Loucy (cell line): ENCODE measurements around the gene MYH14.

Experiments used
- H2AFZ ChIP-seq: fragments of 200-600 bp; sonication (generic); 2 replicates; pipeline ENCODE4 v1.6.0; 2016; ENCODE audit warnings: antibody characterized with exemption, mild to moderate bottlenecking, low read length, moderate library complexity
- H3F3A ChIP-seq: fragments of 200-600 bp; 2 replicates; pipeline ENCODE4 v1.6.0; 2016; ENCODE audit warnings: antibody characterized with exemption, low read depth, mild to moderate bottlenecking
- H3K27me3 ChIP-seq: fragments of 200-600 bp; sonication (generic); 2 replicates; pipeline ENCODE4 v1.6.1; 2014; ENCODE audit warnings: low read length, mild to moderate bottlenecking; ENCODE audit not compliant: insufficient read depth, poor library complexity, severe bottlenecking
- H3K36me3 ChIP-seq: fragments of 200-600 bp; sonication (generic); 2 replicates; pipeline ENCODE4 v1.6.1; 2016; ENCODE audit warnings: low read length; ENCODE audit not compliant: insufficient read depth
- H3K4me1 ChIP-seq: fragments of 200-600 bp; sonication (generic); 2 replicates; pipeline ENCODE4 v1.5.1; 2014; ENCODE audit warnings: low read length, mild to moderate bottlenecking; ENCODE audit not compliant: insufficient read depth, poor library complexity, severe bottlenecking
- H3K4me2 ChIP-seq: fragments of 200-600 bp; sonication (generic); 2 replicates; pipeline ENCODE4 v1.6.0; 2014; ENCODE audit warnings: antibody characterized with exemption, low read length, low read depth, mild to moderate bottlenecking; ENCODE audit not compliant: poor library complexity, severe bottlenecking
- H3K4me3 ChIP-seq: fragments of 200-600 bp; sonication (generic); 2 replicates; pipeline ENCODE4 v1.5.1; 2014; ENCODE audit warnings: low read length, mild to moderate bottlenecking, mixed read lengths; ENCODE audit not compliant: poor library complexity, severe bottlenecking
- H3K79me2 ChIP-seq: fragments of 200-600 bp; sonication (generic); 2 replicates; pipeline ENCODE4 v1.6.1; 2014; ENCODE audit warnings: low read length; ENCODE audit not compliant: insufficient read depth
- H3K9ac ChIP-seq: fragments of 200-600 bp; sonication (generic); 2 replicates; pipeline ENCODE4 v1.6.0; 2014; ENCODE audit warnings: mild to moderate bottlenecking, low read depth, low read length, moderate library complexity; ENCODE audit not compliant: poor library complexity, severe bottlenecking
- H3K9me2 ChIP-seq: fragments of 200-600 bp; sonication (generic); replicated peaks from 2 replicates; pipeline ENCODE4 v1.6.1; 2016; ENCODE audit warnings: low read depth, low read length, mixed read lengths
- H3K9me3 ChIP-seq: fragments of 200-600 bp; sonication (generic); 2 replicates; pipeline ENCODE4 v1.6.1; 2014; ENCODE audit warnings: mild to moderate bottlenecking, antibody characterized with exemption, low read length, low read depth; ENCODE audit not compliant: insufficient read depth
- H4K20me1 ChIP-seq: fragments of 200-600 bp; sonication (generic); 2 replicates; pipeline ENCODE4 v1.6.0; 2014; ENCODE audit warnings: antibody characterized with exemption, low read length, mild to moderate bottlenecking; ENCODE audit not compliant: insufficient read depth, poor library complexity, severe bottlenecking
- EZH2phosphoT487 ChIP-seq: fragments of 200-600 bp; IDR thresholded peaks from 2 replicates; pipeline ENCODE4 v1.6.1; 2018; ENCODE audit warnings: antibody characterized with exemption, mild to moderate bottlenecking, moderate library complexity, borderline replicate concordance
- TF ChIP-seq, protein P1 (sequence below): fragments of 200-600 bp; sonication (generic); conservative IDR thresholded peaks from 2 replicates; pipeline ENCODE4 v1.5.1; 2014; ENCODE audit warnings: mild to moderate bottlenecking, antibody characterized with exemption, low read length

MYH14 gene

DNA sequence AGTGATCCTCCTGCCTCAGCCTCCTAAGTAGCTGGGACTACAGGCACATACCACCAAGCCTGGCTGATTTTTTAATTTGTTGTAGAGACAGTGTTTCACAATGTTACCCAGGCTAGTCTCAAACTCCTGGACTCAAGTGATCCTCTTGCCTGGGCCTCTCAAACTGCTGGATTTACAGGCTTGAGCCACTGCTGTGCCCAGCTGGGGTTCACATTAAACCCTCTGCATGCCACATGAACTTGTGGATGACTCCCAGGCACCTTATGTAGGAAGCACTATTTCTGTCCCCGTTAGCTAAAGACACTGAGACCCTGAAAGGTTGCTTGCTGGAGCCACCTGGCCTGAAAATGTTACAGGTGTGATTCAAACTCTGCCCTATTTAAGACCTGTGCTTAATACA, 10.5 kb downstream of the MYH14 start:
- no peaks in the 10 kb centered on the region for H3K79me2 ChIP-seq
- no peaks in the 10 kb centered on the region for H3F3A ChIP-seq
- TF ChIP-seq EZH2phosphoT487 = no peak
- TF ChIP-seq, protein P1, sequence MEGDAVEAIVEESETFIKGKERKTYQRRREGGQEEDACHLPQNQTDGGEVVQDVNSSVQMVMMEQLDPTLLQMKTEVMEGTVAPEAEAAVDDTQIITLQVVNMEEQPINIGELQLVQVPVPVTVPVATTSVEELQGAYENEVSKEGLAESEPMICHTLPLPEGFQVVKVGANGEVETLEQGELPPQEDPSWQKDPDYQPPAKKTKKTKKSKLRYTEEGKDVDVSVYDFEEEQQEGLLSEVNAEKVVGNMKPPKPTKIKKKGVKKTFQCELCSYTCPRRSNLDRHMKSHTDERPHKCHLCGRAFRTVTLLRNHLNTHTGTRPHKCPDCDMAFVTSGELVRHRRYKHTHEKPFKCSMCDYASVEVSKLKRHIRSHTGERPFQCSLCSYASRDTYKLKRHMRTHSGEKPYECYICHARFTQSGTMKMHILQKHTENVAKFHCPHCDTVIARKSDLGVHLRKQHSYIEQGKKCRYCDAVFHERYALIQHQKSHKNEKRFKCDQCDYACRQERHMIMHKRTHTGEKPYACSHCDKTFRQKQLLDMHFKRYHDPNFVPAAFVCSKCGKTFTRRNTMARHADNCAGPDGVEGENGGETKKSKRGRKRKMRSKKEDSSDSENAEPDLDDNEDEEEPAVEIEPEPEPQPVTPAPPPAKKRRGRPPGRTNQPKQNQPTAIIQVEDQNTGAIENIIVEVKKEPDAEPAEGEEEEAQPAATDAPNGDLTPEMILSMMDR = no peak
- H3K9me3 ChIP-seq = no peaks in the 10 kb centered on the region; the same call in 1 of the 2 replicates
- no peak overlapping the region for H3K9ac ChIP-seq
- no peaks in the 10 kb centered on the region for H4K20me1 ChIP-seq
- H2AFZ ChIP-seq = no peak overlapping the region
- no peaks in the 10 kb centered on the region for H3K4me1 ChIP-seq
- no peaks in the 10 kb centered on the region for H3K27me3 ChIP-seq
- H3K36me3 ChIP-seq = no peaks in the 10 kb centered on the region
- H3K4me3 ChIP-seq = no peak overlapping the region
- H3K4me2 ChIP-seq = no peak overlapping the region
- no peaks in the 10 kb centered on the region for H3K9me2 ChIP-seq

DNA sequence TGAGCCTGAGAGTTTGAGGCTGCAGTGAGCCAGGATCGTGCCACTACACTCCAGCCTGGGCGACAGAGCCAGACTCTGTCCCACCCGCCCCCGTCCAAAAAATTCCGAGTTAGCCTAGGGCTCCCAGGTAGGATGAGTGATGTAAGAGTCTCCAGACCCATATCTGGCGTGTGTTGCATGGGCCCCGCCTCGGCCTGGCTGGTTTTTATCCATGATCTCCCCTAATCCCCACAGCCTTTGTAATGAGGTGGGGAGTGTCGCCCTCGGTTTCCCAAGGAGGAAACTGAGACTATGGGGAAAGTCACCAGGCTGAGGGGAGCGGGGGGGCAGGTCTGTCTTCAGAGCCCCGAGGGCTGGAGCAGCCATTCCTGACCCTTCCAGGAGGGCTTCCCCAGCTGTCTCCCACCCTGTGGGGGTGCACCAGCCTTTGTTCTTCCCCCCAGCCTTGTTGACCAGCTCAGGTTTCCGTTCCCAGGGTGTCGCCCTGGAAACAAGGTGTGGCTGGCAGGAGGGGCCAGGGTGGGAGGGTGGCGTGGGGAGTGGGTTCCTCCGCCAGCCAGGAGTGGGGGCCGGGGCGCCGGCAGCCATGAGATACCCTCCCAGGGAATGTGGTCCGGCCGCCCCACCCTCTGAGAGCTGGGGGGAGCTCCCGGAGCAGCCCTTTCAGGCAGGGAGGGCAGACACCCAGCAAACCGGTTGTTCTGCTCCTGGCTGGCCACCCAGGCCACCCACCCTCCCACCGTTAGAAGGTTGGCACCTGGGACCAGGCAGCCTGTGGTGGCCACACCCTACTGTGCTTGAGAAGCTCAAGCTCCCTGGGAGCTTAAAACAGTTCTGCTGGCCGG, 11.5 kb downstream of the MYH14 start:
- Histone ChIP-seq H3K9me2 (no peaks in the 10 kb centered on the region), H3K9me3 (no peaks in the 10 kb centered on the region; the same call in 1 of the 2 replicates), H3K79me2 (no peaks in the 10 kb centered on the region), H4K20me1 (no peaks in the 10 kb centered on the region), H3K36me3 (no peaks in the 10 kb centered on the region), H3F3A (no peaks in the 10 kb centered on the region), H3K9ac (no peak overlapping the region), H3K4me2 (no peak overlapping the region), H3K4me3 (no peak overlapping the region), H2AFZ (no peak overlapping the region), H3K4me1 (no peaks in the 10 kb centered on the region), H3K27me3 (no peaks in the 10 kb centered on the region)
- TF ChIP-seq, protein P1 = no peak
- TF ChIP-seq EZH2phosphoT487 = no peak

DNA sequence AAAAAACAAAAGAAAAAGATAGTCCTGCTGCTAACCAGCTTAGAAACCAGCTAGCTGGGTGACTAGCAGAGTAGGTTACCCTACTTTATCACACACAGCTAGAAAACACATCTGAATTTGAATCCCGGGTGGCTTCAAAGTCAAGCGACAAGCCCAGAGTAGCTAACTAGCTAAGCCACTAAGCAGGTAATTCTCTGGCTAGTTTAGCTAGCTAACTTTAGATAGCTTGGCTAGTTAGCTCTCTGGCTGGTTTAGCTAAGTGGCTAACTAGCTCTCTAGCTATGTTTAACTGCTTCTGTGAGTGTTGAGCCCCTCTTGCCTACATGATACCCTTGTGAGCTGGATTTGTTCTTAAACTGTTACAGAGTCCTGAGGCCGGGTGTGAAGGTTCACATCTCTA, 12.4 kb downstream of the MYH14 start:
- TF ChIP-seq, protein P1 = no peak
- TF ChIP-seq EZH2phosphoT487 = no peak
- Histone ChIP-seq H3K4me1 (no peaks in the 10 kb centered on the region), H3K4me2 (no peak overlapping the region), H3K9me3 (no peaks in the 10 kb centered on the region; the same call in 1 of the 2 replicates), H3K27me3 (no peaks in the 10 kb centered on the region), H3K4me3 (no peak overlapping the region), H3K9ac (no peak overlapping the region), H3F3A (no peaks in the 10 kb centered on the region), H3K79me2 (no peaks in the 10 kb centered on the region), H2AFZ (no peak overlapping the region), H4K20me1 (no peaks in the 10 kb centered on the region), H3K36me3 (no peaks in the 10 kb centered on the region), H3K9me2 (no peaks in the 10 kb centered on the region)
